Measurements from ENCODE around the gene KRT81.

The KRT81 gene

GRCh38 chr12:52323001-52323400, 31.7 kb upstream of the KRT81 start:
- H3K27ac ChIP-seq: no peak overlapping the region
- TF ChIP-seq CTCF (conservative IDR thresholded peaks at IDR 0.05) (no peak), ZFX (IDR thresholded peaks at IDR 0.05) (no peak)

GRCh38 chr12:52322069-52322468, 30.7 kb upstream of the KRT81 start:
- TF ChIP-seq ZFX (IDR thresholded peaks at IDR 0.05) (no peak), CTCF (conservative IDR thresholded peaks at IDR 0.05) (no peak)

GRCh38 chr12:52321418-52321817, 30.1 kb upstream of the KRT81 start:
- TF ChIP-seq ZFX (IDR thresholded peaks at IDR 0.05): no peak
- TF ChIP-seq CTCF (conservative IDR thresholded peaks at IDR 0.05): no peak
- H3K27ac ChIP-seq: no peak overlapping the region

More at GRCh38 chr12:52322069-52322468, 30.7 kb upstream of the KRT81 start:
- H3K27ac ChIP-seq: no peak overlapping the region

GRCh38 chr12:52320784-52321400, 29.6 kb upstream of the KRT81 start, which contains the start of gene KRT83:
KRT83 (minus strand) TSS chr12:52321398; CDS start chr12:52321335, 63 bp downstream.
- TF ChIP-seq ZFX (IDR thresholded peaks at IDR 0.05) (no peak), CTCF (conservative IDR thresholded peaks at IDR 0.05) (no peak)

GRCh38 chr12:52319097-52319496, 27.8 kb upstream of the KRT81 start:
- TF ChIP-seq ZFX (IDR thresholded peaks at IDR 0.05) (no peak), CTCF (conservative IDR thresholded peaks at IDR 0.05) (no peak; the same call in 1 of the 2 replicates)
- no peak overlapping the region for H3K27ac ChIP-seq

More at GRCh38 chr12:52320784-52321400, 29.6 kb upstream of the KRT81 start, which contains the start of gene KRT83:
- H3K27ac ChIP-seq: no peak within 1 kb of the TSS

GRCh38 chr12:52318241-52318990, 27.1 kb upstream of the KRT81 start:
- no peak overlapping the region for H3K27ac ChIP-seq
- no peak for TF ChIP-seq CTCF (conservative IDR thresholded peaks at IDR 0.05)
- TF ChIP-seq ZFX (IDR thresholded peaks at IDR 0.05): no peak

GRCh38 chr12:52317468-52318052, 26.2 kb upstream of the KRT81 start:
- TF ChIP-seq CTCF (conservative IDR thresholded peaks at IDR 0.05): no peak
- no peak for TF ChIP-seq ZFX (IDR thresholded peaks at IDR 0.05)
- no peak overlapping the region for H3K27ac ChIP-seq

All from C4-2B (cell line).